ENCODE results near the gene DYSF. TPM values are rescaled to one million over a fixed set of nuclear protein-coding genes. Genes with fewer than 3 reads are reported as not detected.

Gene DYSF
- total RNA-seq, 1 experiment from 2014 or later, result 0.31 TPM

- Histone ChIP-seq H3K4me3 (ENCODE audit: low read depth in 2 of 2, low read length in 2 of 2) (no peak overlapping the region), H3K36me3 (ENCODE audit: control insufficient read depth, insufficient read depth, low read length) (no peaks in the 10 kb centered on the region), H3K9me3 (ENCODE audit: control insufficient read depth, insufficient read depth, low read depth, low read length) (no peaks in the 10 kb centered on the region), H3K27ac (ENCODE audit: low read length) (no peak overlapping the region), H3K27me3 (ENCODE audit: control insufficient read depth, insufficient read depth, low read length) (no peaks in the 10 kb centered on the region; the same call in 1 of the 2 replicates), H3K4me1 (ENCODE audit: control insufficient read depth, insufficient read depth, low read length) (no peaks in the 10 kb centered on the region)
- no peak for DNase-seq (ENCODE audit: low read depth, low spot score)
- in situ Hi-C loops (cut with HindIII; ENCODE audit: low pct_unique_long_range_greater_than_20kb, low sequenced_read_pairs), result no loop called here
- BruUV-seq (replicated peaks), result no TSS peak
- TF ChIP-seq POLR2AphosphoS5 (IDR thresholded peaks at IDR 0.05; ENCODE audit: low read depth, low read length), result no peak
- no peak for TF ChIP-seq TCF7L2 (IDR thresholded peaks at IDR 0.05; ENCODE audit: low read depth, low read length)
- no peak for TF ChIP-seq SIN3A (IDR thresholded peaks at IDR 0.05; ENCODE audit: borderline replicate concordance, insufficient read depth, low read depth, low read length)
- no peak for TF ChIP-seq CTCF (IDR thresholded peaks at IDR 0.05)
- TF ChIP-seq REST (IDR thresholded peaks at IDR 0.05; ENCODE audit: insufficient read depth in 1 of 2, low read depth in 2 of 2, low read length in 1 of 2), result no peak
- CTCF ChIA-PET, result no interaction called here
- ATAC-seq, result no peak
- POLR2A ChIA-PET, result no interaction called here
- intact Hi-C loops (cut with micrococcal nuclease; ENCODE audit: unreplicated experiment), result no loop called here
Observed at GRCh38 chr2:71538241-71538640, 84.9 kb downstream of the DYSF start.

- H3K36me3 ChIP-seq (ENCODE audit: control insufficient read depth, insufficient read depth, low read length), result no peaks in the 10 kb centered on the region
- ChIA-PET CTCF (no interaction called here), POLR2A (no interaction called here)
- TF ChIP-seq POLR2AphosphoS5 (IDR thresholded peaks at IDR 0.05; ENCODE audit: low read depth, low read length), result no peak
- no peak for TF ChIP-seq REST (IDR thresholded peaks at IDR 0.05; ENCODE audit: insufficient read depth in 1 of 2, low read depth in 2 of 2, low read length in 1 of 2)
- no peak for TF ChIP-seq TCF7L2 (IDR thresholded peaks at IDR 0.05; ENCODE audit: low read depth, low read length)
- no peak for TF ChIP-seq CTCF (IDR thresholded peaks at IDR 0.05)
- TF ChIP-seq SIN3A (IDR thresholded peaks at IDR 0.05; ENCODE audit: borderline replicate concordance, insufficient read depth, low read depth, low read length), result no peak
- 0 out of 2 replicates have a peak, but pooled peaks have one; percentile 17 for ATAC-seq
- DNase-seq (ENCODE audit: low read depth, low spot score), result no peak
- H3K9me3 ChIP-seq (ENCODE audit: control insufficient read depth, insufficient read depth, low read depth, low read length), result no peaks in the 10 kb centered on the region
- BruUV-seq (replicated peaks), result no TSS peak
- no peak overlapping the region for H3K27ac ChIP-seq (ENCODE audit: low read length)
- intact Hi-C loops (cut with micrococcal nuclease; ENCODE audit: unreplicated experiment), result no loop called here
- in situ Hi-C loops (cut with HindIII; ENCODE audit: low pct_unique_long_range_greater_than_20kb, low sequenced_read_pairs), result no loop called here
- H3K4me1 ChIP-seq (ENCODE audit: control insufficient read depth, insufficient read depth, low read length), result no peaks in the 10 kb centered on the region
- H3K27me3 ChIP-seq (ENCODE audit: control insufficient read depth, insufficient read depth, low read length), result no peaks in the 10 kb centered on the region; the same call in 1 of the 2 replicates
- H3K4me3 ChIP-seq (ENCODE audit: low read depth in 2 of 2, low read length in 2 of 2), result no peak overlapping the region
Observed at GRCh38 chr2:71538656-71539265, 85.4 kb downstream of the DYSF start.
